Activated CD4-positive, alpha-beta memory T cell treated with anti-CD3 and anti-CD28 coated beads, Interleukin-2, amount 10 ng/mL, durations not matched to agents 7 days and 5 days (primary cell): ENCODE data around the gene VAMP4. TPM values are rescaled to one million over a fixed set of nuclear protein-coding genes. Genes with fewer than 3 reads are reported as not detected.
"Not testable (repeated sequence)": the region's sequence is repeated elsewhere in the genome, so short reads cannot be mapped to it uniquely, and the experiment has no call there.

ENCODE experiments used
- CTCF ChIA-PET: fragments of 350-600 bp; sonication (Branson Sonifier 250); formaldehyde crosslinking; loops from one replicate; lab custom pipeline; 2021; ENCODE audit warnings: antibody characterized with exemption, inconsistent platforms; lab: Charles Lee
- POLR2A ChIA-PET: fragments of 350-600 bp; sonication (Branson Sonifier 250); formaldehyde crosslinking; loops from one replicate; lab custom pipeline; 2021; ENCODE audit warnings: antibody characterized with exemption; lab: Charles Lee
- DNase-seq: peaks from one replicate; pipeline ENCODE4 v3.0.0-alpha.2; 2020
- H3K27ac Mint-ChIP-seq: one replicate; pipeline ENCODE4 v1.8.0; 2021; ENCODE audit warnings: mild to moderate bottlenecking, mixed read lengths
- H3K27me3 Mint-ChIP-seq: one replicate; pipeline ENCODE4 v1.8.0; 2021; ENCODE audit warnings: mixed read lengths
- H3K36me3 Mint-ChIP-seq: one replicate; pipeline ENCODE4 v1.8.0; 2021; ENCODE audit warnings: low read depth, mixed read lengths
- H3K4me1 Mint-ChIP-seq: one replicate; pipeline ENCODE4 v1.8.0; 2021; ENCODE audit warnings: mixed read lengths
- H3K4me3 Mint-ChIP-seq: one replicate; pipeline ENCODE4 v1.8.0; 2021; ENCODE audit warnings: mild to moderate bottlenecking, mixed read lengths
- H3K9me3 Mint-ChIP-seq: one replicate; pipeline ENCODE4 v1.8.0; 2021; ENCODE audit warnings: mixed read lengths
- total RNA-seq, 2 experiments: library from RNA; stranded (reverse); gene quantifications; one replicate each; pipeline ENCODE4 v1.2.3, GENCODE V29; 2021

VAMP4 gene
- total RNA-seq, 2 experiments from 2014 or later: 31.3 to 31.5 TPM

GRCh38 chr1:171744986-171745385, 3.1 kb upstream of the VAMP4 start:
- Mint-ChIP-seq H3K4me3 (no peak overlapping the region), H3K9me3 (no peaks in the 10 kb centered on the region), H3K27me3 (no peaks in the 10 kb centered on the region), H3K36me3 (peaks cover 13% of the 10 kb centered on the region), H3K4me1 (peaks cover 29% of the 10 kb centered on the region), H3K27ac (no peak overlapping the region)
- no peak for DNase-seq
- POLR2A ChIA-PET: no interaction called here
- CTCF ChIA-PET: no interaction called here

GRCh38 chr1:171743081-171743870, 1.4 kb upstream of the VAMP4 start:
- no peak for DNase-seq
- H3K27me3 Mint-ChIP-seq: no peaks in the 10 kb centered on the region
- peaks cover 25% of the 10 kb centered on the region for H3K36me3 Mint-ChIP-seq
- H3K4me3 Mint-ChIP-seq: peak overlapping the region; percentile 99
- POLR2A ChIA-PET: interaction anchor here (0.8 to 6.0 kb wide), 13 partner anchors 9 to 651 kb away, joined by 3 to 108 read pairs (median 6); partner anchors contain the start of genes METTL13 and PRRC2C
- peaks cover 46% of the 10 kb centered on the region for H3K4me1 Mint-ChIP-seq
- H3K9me3 Mint-ChIP-seq: no peaks in the 10 kb centered on the region
- H3K27ac Mint-ChIP-seq: peak overlapping the region; percentile 100
- CTCF ChIA-PET: interaction anchor here (0.7 to 2.4 kb wide), 7 partner anchors 28 to 241 kb away, joined by 3 to 12 read pairs (median 3); partner anchors contain the start of genes DNM3 and METTL13

GRCh38 chr1:171742577-171742922, 685 bp upstream of the VAMP4 start:
- Mint-ChIP-seq H3K27ac (peak overlapping the region; percentile 100), H3K4me3 (peak overlapping the region; percentile 99), H3K9me3 (no peaks in the 10 kb centered on the region), H3K27me3 (no peaks in the 10 kb centered on the region), H3K36me3 (peaks cover 27% of the 10 kb centered on the region), H3K4me1 (peaks cover 47% of the 10 kb centered on the region)
- peak; percentile 35 for DNase-seq
- ChIA-PET POLR2A (interaction anchor here (0.8 to 6.0 kb wide), 15 partner anchors 10 to 652 kb away, joined by 3 to 108 read pairs (median 6); partner anchors contain the start of genes METTL13 and PRRC2C), CTCF (interaction anchor here (0.8 to 2.4 kb wide), 6 partner anchors 14 to 242 kb away, joined by 3 to 12 read pairs (median 6); partner anchors contain the start of gene METTL13)

GRCh38 chr1:171740987-171741871, 636 bp downstream of the VAMP4 start:
- ChIA-PET POLR2A (interaction anchor here (0.9 to 6.0 kb wide), 18 partner anchors 12 to 444 kb away, joined by 3 to 108 read pairs (median 6); partner anchors contain the start of genes METTL13 and PRRC2C), CTCF (interaction anchor here (1.0 to 2.6 kb wide), 7 partner anchors 13 to 256 kb away, joined by 3 to 12 read pairs (median 5); partner anchors contain the start of gene PRRC2C)
- Mint-ChIP-seq H3K27ac (peak overlapping the region; percentile 100), H3K9me3 (no peaks in the 10 kb centered on the region), H3K4me3 (peak overlapping the region; percentile 99), H3K27me3 (no peaks in the 10 kb centered on the region), H3K4me1 (peaks cover 51% of the 10 kb centered on the region), H3K36me3 (peaks cover 37% of the 10 kb centered on the region)
- peak; percentile 57 for DNase-seq

- ChIA-PET CTCF (interaction anchor here (1.0 to 2.6 kb wide), 6 partner anchors 61 to 255 kb away, joined by 3 to 12 read pairs (median 6); partner anchors contain the start of gene PRRC2C), POLR2A (interaction anchor here (1.1 to 6.0 kb wide), 14 partner anchors 11 to 254 kb away, joined by 3 to 108 read pairs (median 6); partner anchors contain the start of genes METTL13 and PRRC2C)
- peak overlapping the region; percentile 99 for H3K4me3 Mint-ChIP-seq
- no peaks in the 10 kb centered on the region for H3K9me3 Mint-ChIP-seq
- peaks cover 51% of the 10 kb centered on the region for H3K4me1 Mint-ChIP-seq
- peaks cover 45% of the 10 kb centered on the region for H3K36me3 Mint-ChIP-seq
- H3K27ac Mint-ChIP-seq: peak overlapping the region; percentile 100
- DNase-seq: no peak
- no peaks in the 10 kb centered on the region for H3K27me3 Mint-ChIP-seq
Observed at GRCh38 chr1:171740356-171740863, 1.5 kb downstream of the VAMP4 start.

GRCh38 chr1:171739656-171740055, 2.2 kb downstream of the VAMP4 start:
- POLR2A ChIA-PET: interaction anchor here (0.8 to 6.0 kb wide), 8 partner anchors 10 to 253 kb away, joined by 3 to 108 read pairs (median 4); partner anchors contain the start of gene METTL13
- peaks cover 48% of the 10 kb centered on the region for H3K36me3 Mint-ChIP-seq
- peaks cover 53% of the 10 kb centered on the region for H3K4me1 Mint-ChIP-seq
- H3K9me3 Mint-ChIP-seq: no peaks in the 10 kb centered on the region
- CTCF ChIA-PET: interaction anchor here (1.0 to 2.6 kb wide), 5 partner anchors 24 to 254 kb away, joined by 4 to 12 read pairs (median 4); partner anchors contain the start of gene PRRC2C
- H3K27ac Mint-ChIP-seq: peak overlapping the region; percentile 100
- peak overlapping the region; percentile 99 for H3K4me3 Mint-ChIP-seq
- H3K27me3 Mint-ChIP-seq: no peaks in the 10 kb centered on the region
- no peak for DNase-seq

GRCh38 chr1:171738911-171739310, 3.0 kb downstream of the VAMP4 start:
- Mint-ChIP-seq H3K9me3 (no peaks in the 10 kb centered on the region), H3K27me3 (no peaks in the 10 kb centered on the region), H3K36me3 (peaks cover 51% of the 10 kb centered on the region), H3K4me3 (peak overlapping the region; percentile 99), H3K27ac (peak overlapping the region; percentile 100), H3K4me1 (peaks cover 49% of the 10 kb centered on the region)
- ChIA-PET CTCF (interaction anchor here (0.9 to 2.6 kb wide), 4 partner anchors 23 to 247 kb away, joined by 3 to 12 read pairs (median 4); no protein-coding TSS in a partner anchor), POLR2A (interaction anchor here (0.8 to 6.0 kb wide), 4 partner anchors 42 to 253 kb away, joined by 3 to 108 read pairs (median 22); partner anchors contain the start of gene METTL13)
- DNase-seq: no peak

GRCh38 chr1:171736196-171736595, 5.7 kb downstream of the VAMP4 start:
- peaks cover 56% of the 10 kb centered on the region for H3K36me3 Mint-ChIP-seq
- H3K4me1 Mint-ChIP-seq: peaks cover 32% of the 10 kb centered on the region
- H3K27ac Mint-ChIP-seq: no peak overlapping the region
- no peaks in the 10 kb centered on the region for H3K27me3 Mint-ChIP-seq
- DNase-seq: no peak
- no peaks in the 10 kb centered on the region for H3K9me3 Mint-ChIP-seq
- ChIA-PET CTCF (no interaction called here), POLR2A (no interaction called here)
- H3K4me3 Mint-ChIP-seq: no peak overlapping the region

- POLR2A ChIA-PET: interaction anchor here (0.6 to 1.6 kb wide), 3 partner anchors 10 to 495 kb away, joined by 3 to 6 read pairs (median 4); partner anchors contain the start of gene METTL13
Observed at GRCh38 chr1:171730052-171730451, 11.8 kb downstream of the VAMP4 start.

GRCh38 chr1:171727778-171728177, 14.1 kb downstream of the VAMP4 start:
- POLR2A ChIA-PET: no interaction called here
- Mint-ChIP-seq H3K27me3 (no peaks in the 10 kb centered on the region), H3K36me3 (peaks cover 82% of the 10 kb centered on the region), H3K4me1 (peaks cover 1% of the 10 kb centered on the region), H3K27ac (no peak overlapping the region), H3K4me3 (no peak overlapping the region), H3K9me3 (peaks cover 14% of the 10 kb centered on the region)
- DNase-seq: no peak
- CTCF ChIA-PET: interaction anchor here (1.0 kb wide), 1 partner anchor 14 kb away, joined by 3 read pairs; no protein-coding TSS in a partner anchor

More at GRCh38 chr1:171730052-171730451, 11.8 kb downstream of the VAMP4 start:
- Mint-ChIP-seq H3K4me3 (no peak overlapping the region), H3K9me3 (no peaks in the 10 kb centered on the region), H3K4me1 (peaks cover 1% of the 10 kb centered on the region), H3K36me3 (peaks cover 69% of the 10 kb centered on the region), H3K27ac (no peak overlapping the region), H3K27me3 (no peaks in the 10 kb centered on the region)
- no peak for DNase-seq
- CTCF ChIA-PET: no interaction called here

- DNase-seq, H3K4me1 Mint-ChIP-seq, POLR2A ChIA-PET, H3K27me3 Mint-ChIP-seq, H3K27ac Mint-ChIP-seq, H3K4me3 Mint-ChIP-seq, CTCF ChIA-PET: not testable (repeated sequence)
- Mint-ChIP-seq H3K9me3 (peaks cover 21% of the 10 kb centered on the region), H3K36me3 (peaks cover 63% of the 10 kb centered on the region)
Observed at GRCh38 chr1:171723180-171723579, 18.7 kb downstream of the VAMP4 start.
